Stimulated activated naive B cell treated with anti-CD40 and anti-IgM and Interleukin-4, amounts not matched to agents 10 μg/mL and 1 μg/mL and 100 μg/mL, for 72 hours (primary cell): ENCODE results near the gene NOL4L.
A peak's percentile ranks its signal among the peaks of the same experiment; 100 is the strongest.

Experiments used
- ATAC-seq, 2 donors: fragments of 150-1000 bp; cut with Tn5 transposase; replicated peaks; 2 replicates each; pipeline ENCODE4 v1.10.0; 2021; ENCODE audit warnings: moderate library complexity in 1 of 2
- DNase-seq: peaks from one replicate; pipeline ENCODE4 v3.0.0; 2021
- H3K27ac Mint-ChIP-seq: one replicate; pipeline ENCODE4 v1.8.0; 2022; ENCODE audit warnings: mild to moderate bottlenecking, mixed read lengths
- H3K27me3 Mint-ChIP-seq, 2 donors: one replicate each; pipeline ENCODE4 v1.8.0; 2022; ENCODE audit warnings: mixed read lengths in 2 of 2
- H3K36me3 Mint-ChIP-seq, 2 donors: one replicate each; pipeline ENCODE4 v1.8.0; 2022; ENCODE audit warnings: mixed read lengths in 2 of 2, mild to moderate bottlenecking in 1 of 2
- H3K4me1 Mint-ChIP-seq, 2 donors: one replicate each; pipeline ENCODE4 v1.8.0; 2022; ENCODE audit warnings: mixed read lengths in 2 of 2, mild to moderate bottlenecking in 1 of 2
- H3K4me3 Mint-ChIP-seq, 2 donors: one replicate each; pipeline ENCODE4 v1.8.0; 2022; ENCODE audit warnings: mild to moderate bottlenecking in 2 of 2, mixed read lengths in 2 of 2, moderate library complexity in 1 of 2
- H3K9me3 Mint-ChIP-seq, 2 donors: one replicate each; pipeline ENCODE4 v1.8.0; 2022; ENCODE audit warnings: mixed read lengths in 2 of 2, mild to moderate bottlenecking in 1 of 2

Gene NOL4L

DNA sequence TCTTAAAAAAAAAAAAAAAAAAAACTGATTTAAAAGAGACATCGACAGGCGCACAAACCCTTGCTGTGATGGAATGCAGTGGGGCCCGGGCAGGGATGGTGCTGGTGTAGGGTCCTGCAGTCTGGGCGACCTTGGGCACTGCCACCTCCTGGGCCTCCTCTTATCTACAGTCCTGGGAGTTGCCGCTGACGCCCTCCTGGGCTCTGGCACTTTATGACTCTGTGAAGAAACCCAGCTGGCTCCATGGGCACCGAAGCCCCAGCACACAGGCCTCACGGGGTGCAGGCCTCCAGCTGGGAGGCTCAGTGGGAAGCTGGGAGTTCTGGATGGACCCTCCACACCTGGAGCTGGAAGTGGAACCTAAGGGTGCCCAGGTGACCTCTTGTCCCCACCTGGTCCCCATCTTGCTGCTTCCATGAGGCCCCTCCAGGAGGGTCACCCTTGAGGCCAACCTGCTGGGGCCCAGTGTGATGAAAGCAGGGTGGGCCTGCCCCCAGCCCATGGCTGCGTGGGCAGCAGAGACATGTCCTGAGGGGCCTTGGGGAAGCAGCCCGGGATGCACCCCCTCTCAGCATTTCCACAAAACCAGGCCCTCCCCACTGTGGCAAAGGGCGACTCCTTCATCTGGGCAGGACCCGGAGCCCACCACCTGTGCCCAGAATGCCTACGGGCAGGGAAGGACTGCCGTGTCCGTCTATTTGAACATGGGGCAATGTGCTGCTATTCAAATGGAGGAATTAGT is 122.1 kb downstream of the NOL4L start:
- ATAC-seq = no peak
- Mint-ChIP-seq H3K4me3 (no peak overlapping the region), H3K27me3 (peaks cover 5 to 7% of the 10 kb centered on the region in 2 donors), H3K27ac (no peak overlapping the region), H3K36me3 (no peaks in the 10 kb centered on the region), H3K4me1 (peaks cover 10 to 15% of the 10 kb centered on the region in 2 donors), H3K9me3 (no peaks in the 10 kb centered on the region)
- DNase-seq = no peak

DNA sequence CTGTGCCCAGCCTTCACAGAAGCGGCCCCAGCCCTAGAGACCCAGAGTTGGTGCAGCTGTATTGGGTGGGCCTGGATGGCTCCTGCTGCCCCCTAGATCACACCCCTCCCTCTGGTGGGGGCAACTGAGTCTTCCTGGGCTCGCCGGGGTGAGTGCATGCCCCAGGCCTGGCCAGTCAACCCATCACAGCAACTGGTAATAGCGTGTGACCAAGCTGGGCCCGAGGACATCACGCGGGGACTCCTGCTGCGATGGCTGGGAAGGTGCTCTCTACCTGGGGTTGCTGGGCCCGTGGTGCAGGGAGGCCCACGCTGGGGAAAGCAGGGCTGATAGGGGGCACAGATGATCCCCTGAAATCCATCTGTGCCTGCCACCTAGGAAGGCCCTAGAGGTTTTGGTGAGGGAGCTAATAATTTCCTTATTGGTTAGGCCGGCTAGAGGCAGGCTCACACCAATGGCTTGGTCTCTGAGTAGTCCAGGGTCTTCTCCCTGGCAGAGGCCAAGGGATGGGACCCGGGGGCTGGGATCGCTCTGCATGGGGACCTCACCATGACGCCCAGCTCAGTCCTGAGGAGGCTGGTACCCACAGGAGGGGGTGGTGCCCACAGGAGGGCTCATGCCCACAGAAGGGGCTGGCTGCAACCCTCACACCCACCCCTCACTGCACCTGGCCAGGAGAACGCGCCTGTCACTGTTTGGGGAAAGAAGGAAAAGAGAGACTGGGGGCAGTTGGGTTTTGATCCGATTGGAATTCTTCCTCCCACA is 123.1 kb downstream of the NOL4L start:
- Mint-ChIP-seq H3K4me1 (peaks cover 8 to 14% of the 10 kb centered on the region in 2 donors), H3K4me3 (no peak overlapping the region), H3K27me3 (peaks cover 5 to 8% of the 10 kb centered on the region in 2 donors), H3K9me3 (no peaks in the 10 kb centered on the region), H3K36me3 (no peaks in the 10 kb centered on the region), H3K27ac (peak overlapping the region; percentile 65)
- no peak for DNase-seq
- no peak for ATAC-seq

DNA sequence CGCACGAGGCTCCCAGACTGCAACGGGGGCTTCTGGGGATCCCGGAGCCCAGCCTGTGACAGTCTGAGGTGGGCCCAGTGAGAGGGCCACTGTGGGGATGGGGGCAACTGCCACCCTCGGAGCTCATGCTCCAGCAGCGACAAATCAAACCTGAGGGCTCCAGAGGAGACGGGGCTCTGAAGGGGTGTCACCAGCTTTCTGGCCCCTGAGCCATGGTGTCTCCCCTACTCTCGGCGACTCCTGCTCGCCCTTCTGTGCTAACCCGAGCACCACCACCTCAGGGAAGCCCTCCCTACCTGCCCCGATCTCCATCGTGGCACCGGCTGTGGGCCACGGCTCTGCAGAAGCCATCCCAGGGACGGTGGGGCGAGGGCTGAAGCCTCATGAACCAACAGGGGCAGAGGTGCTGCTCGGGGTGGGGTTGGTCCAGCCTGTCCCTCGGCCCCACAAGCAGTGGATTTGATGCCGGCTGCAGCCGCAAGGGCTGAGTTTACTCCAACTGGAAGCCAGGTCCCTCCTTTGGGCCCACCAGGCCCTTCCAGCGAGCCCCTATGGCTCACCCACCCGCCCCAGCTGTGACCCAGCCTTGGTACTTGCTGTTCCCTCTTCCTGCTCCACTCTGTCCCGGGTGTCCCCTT is 124.3 kb downstream of the NOL4L start:
- Mint-ChIP-seq H3K4me3 (no peak overlapping the region), H3K9me3 (no peaks in the 10 kb centered on the region), H3K27me3 (peaks cover 5 to 8% of the 10 kb centered on the region in 2 donors), H3K36me3 (no peaks in the 10 kb centered on the region), H3K27ac (no peak overlapping the region), H3K4me1 (peaks cover 9 to 14% of the 10 kb centered on the region in 2 donors)
- ATAC-seq (no peak), DNase-seq (no peak)

GRCh38 chr20:32460231-32460630 is 124.9 kb downstream of the NOL4L start:
- Mint-ChIP-seq H3K27me3 (peaks cover 5 to 8% of the 10 kb centered on the region in 2 donors), H3K4me1 (peaks cover 10 to 14% of the 10 kb centered on the region in 2 donors), H3K9me3 (no peaks in the 10 kb centered on the region), H3K4me3 (no peak overlapping the region), H3K27ac (no peak overlapping the region), H3K36me3 (no peaks in the 10 kb centered on the region)
- ATAC-seq = no peak
- DNase-seq = no peak

DNA sequence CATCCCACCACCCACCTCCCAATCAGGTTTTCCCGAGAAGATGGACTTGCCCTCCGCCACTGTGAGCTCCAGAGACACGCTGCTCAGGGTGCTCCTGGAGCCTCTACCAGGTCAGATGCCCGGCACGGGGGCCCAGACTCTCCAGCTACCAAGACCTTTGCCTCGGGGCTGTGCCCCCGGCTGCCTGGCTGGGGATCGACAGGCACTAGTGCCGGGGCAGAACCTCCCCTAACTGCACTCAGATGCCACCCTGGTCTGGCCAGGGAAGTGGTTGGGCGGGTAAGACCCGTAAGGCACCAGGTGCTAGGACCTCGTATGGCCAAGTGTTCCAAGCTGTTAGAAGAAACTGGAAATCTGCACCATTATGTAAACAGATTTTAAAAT is 126.3 kb downstream of the NOL4L start:
- no peak for DNase-seq
- Mint-ChIP-seq H3K27me3 (peaks cover 5 to 8% of the 10 kb centered on the region in 2 donors), H3K4me1 (peaks cover 14 to 16% of the 10 kb centered on the region in 2 donors), H3K9me3 (no peaks in the 10 kb centered on the region), H3K27ac (no peak overlapping the region), H3K4me3 (no peak overlapping the region), H3K36me3 (no peaks in the 10 kb centered on the region)
- ATAC-seq = no peak

- no peaks in the 10 kb centered on the region for H3K36me3 Mint-ChIP-seq
- DNase-seq (no peak), ATAC-seq (no peak)
- peaks cover 14 to 19% of the 10 kb centered on the region in 2 donors for H3K4me1 Mint-ChIP-seq
- H3K27me3 Mint-ChIP-seq = peaks cover 5 to 8% of the 10 kb centered on the region in 2 donors
- H3K9me3 Mint-ChIP-seq = no peaks in the 10 kb centered on the region
- peak overlapping the region; percentile 9 for H3K27ac Mint-ChIP-seq
- H3K4me3 Mint-ChIP-seq = peak overlapping the region; percentile 40 to 73
Observed at GRCh38 chr20:32458061-32458836, 126.9 kb downstream of the NOL4L start.

GRCh38 chr20:32457479-32457986 is 127.6 kb downstream of the NOL4L start:
- Mint-ChIP-seq H3K9me3 (no peaks in the 10 kb centered on the region), H3K36me3 (no peaks in the 10 kb centered on the region), H3K4me1 (peaks cover 18 to 19% of the 10 kb centered on the region in 2 donors), H3K27ac (no peak overlapping the region), H3K27me3 (peaks cover 5 to 8% of the 10 kb centered on the region in 2 donors), H3K4me3 (peak overlapping the region; percentile 40 to 73)
- DNase-seq = peak; percentile 18
- peak; percentile 74 to 75 for ATAC-seq

GRCh38 chr20:32456869-32457478 is 128.2 kb downstream of the NOL4L start:
- Mint-ChIP-seq H3K36me3 (no peaks in the 10 kb centered on the region), H3K27ac (no peak overlapping the region), H3K4me1 (peaks cover 19% of the 10 kb centered on the region in 2 donors), H3K4me3 (peak overlapping the region; percentile 40 to 73), H3K9me3 (no peaks in the 10 kb centered on the region), H3K27me3 (peaks cover 5 to 8% of the 10 kb centered on the region in 2 donors)
- DNase-seq (peak; percentile 41), ATAC-seq (peak; percentile 71 to 79)

GRCh38 chr20:32455901-32456701 is 129.0 kb downstream of the NOL4L start:
- Mint-ChIP-seq H3K27me3 (peaks cover 5 to 8% of the 10 kb centered on the region in 2 donors), H3K27ac (no peak overlapping the region), H3K4me3 (no peak overlapping the region), H3K9me3 (no peaks in the 10 kb centered on the region), H3K36me3 (no peaks in the 10 kb centered on the region), H3K4me1 (peaks cover 19% of the 10 kb centered on the region in 2 donors)
- ATAC-seq = no peak
- DNase-seq = no peak

GRCh38 chr20:32455171-32455900 is 129.8 kb downstream of the NOL4L start:
- Mint-ChIP-seq H3K9me3 (no peaks in the 10 kb centered on the region), H3K4me1 (peaks cover 19% of the 10 kb centered on the region in 2 donors), H3K27me3 (peaks cover 5 to 8% of the 10 kb centered on the region in 2 donors), H3K4me3 (no peak overlapping the region), H3K36me3 (no peaks in the 10 kb centered on the region), H3K27ac (peak overlapping the region; percentile 2)
- DNase-seq (no peak), ATAC-seq (no peak)

DNA sequence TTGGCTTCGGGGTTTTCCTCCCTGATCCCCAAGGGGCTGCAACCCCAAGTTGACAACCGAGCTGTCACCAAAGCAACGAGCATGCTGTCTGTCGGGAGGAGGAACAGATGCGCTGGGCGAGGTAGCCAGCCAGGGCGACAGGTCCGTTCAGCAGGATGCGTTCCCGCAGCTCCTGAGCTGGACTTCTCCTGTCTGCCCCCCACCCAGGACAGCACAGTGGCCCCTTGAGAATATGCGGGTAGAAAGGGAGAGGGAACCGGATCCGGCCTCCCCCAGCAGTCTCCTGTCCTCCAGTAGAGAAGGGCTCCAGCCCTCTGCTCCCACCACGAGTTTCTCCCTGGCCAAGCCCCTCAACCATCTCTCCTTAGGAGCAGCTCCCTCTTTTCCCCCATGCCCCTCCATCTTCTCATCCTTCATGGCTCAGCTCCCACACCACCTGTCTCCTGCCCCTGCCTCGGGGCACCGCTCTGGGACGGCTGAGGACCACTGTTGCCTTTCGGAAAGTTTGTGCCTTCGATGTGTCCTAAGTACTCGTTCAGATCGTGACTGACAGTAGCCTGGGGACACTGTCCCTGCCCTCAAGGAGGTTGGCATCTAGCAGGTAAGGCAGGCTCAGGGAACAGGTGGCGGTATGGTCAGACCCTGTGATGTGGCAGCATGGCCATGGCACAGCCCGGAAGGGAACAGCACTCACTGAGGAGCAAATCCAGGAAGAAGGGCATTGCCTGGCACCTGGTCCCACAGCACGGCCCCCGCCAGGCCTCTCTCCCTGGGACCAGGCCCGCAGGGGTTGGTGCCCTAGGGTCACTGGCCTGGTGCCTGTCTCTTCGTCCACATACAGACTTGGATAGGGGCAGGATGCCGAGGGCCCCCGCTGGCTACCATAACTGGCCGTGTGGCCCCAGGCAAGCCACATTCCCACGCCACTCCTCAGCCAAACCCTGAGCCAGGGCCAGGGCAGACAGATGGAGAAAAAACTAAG is 130.7 kb downstream of the NOL4L start:
- no peaks in the 10 kb centered on the region for H3K9me3 Mint-ChIP-seq
- peaks cover 24 to 28% of the 10 kb centered on the region in 2 donors for H3K4me1 Mint-ChIP-seq
- DNase-seq = no peak
- peaks cover 5 to 8% of the 10 kb centered on the region in 2 donors for H3K27me3 Mint-ChIP-seq
- no peak overlapping the region for H3K4me3 Mint-ChIP-seq
- ATAC-seq = peak in 1 of 2 donors; percentile 13
- peak overlapping the region; percentile 21 for H3K27ac Mint-ChIP-seq
- no peaks in the 10 kb centered on the region for H3K36me3 Mint-ChIP-seq
